Adrenal gland (tissue), 5 donors: ENCODE measurements around the gene OSGEP.

ENCODE experiments used
- POLR2A ChIP-seq, 2 donors: fragments of 450-650 bp; IDR thresholded peaks; one replicate each; pipeline ENCODE4 v1.6.1; 2017; ENCODE audit warnings: antibody characterized with exemption in 2 of 2, mild to moderate bottlenecking in 2 of 2, moderate library complexity in 1 of 2
- TF ChIP-seq, protein P1 (sequence below), 6 experiments: fragments of 450-650 bp in 4 of 6; fragments of 200-600 bp in 2 of 6; sonication (generic) in 1 of 6; IDR thresholded peaks; 1 replicate in 5 of 6; 2 replicates in 1 of 6; pipeline versions ENCODE4 v1.5.1 to v1.8.0; 2016 to 2021; ENCODE audit warnings: antibody characterized with exemption in 6 of 6, mild to moderate bottlenecking in 2 of 6, moderate library complexity in 1 of 6
- donor health status: DM: no; HTN: no; CAD: no.

DNA sequence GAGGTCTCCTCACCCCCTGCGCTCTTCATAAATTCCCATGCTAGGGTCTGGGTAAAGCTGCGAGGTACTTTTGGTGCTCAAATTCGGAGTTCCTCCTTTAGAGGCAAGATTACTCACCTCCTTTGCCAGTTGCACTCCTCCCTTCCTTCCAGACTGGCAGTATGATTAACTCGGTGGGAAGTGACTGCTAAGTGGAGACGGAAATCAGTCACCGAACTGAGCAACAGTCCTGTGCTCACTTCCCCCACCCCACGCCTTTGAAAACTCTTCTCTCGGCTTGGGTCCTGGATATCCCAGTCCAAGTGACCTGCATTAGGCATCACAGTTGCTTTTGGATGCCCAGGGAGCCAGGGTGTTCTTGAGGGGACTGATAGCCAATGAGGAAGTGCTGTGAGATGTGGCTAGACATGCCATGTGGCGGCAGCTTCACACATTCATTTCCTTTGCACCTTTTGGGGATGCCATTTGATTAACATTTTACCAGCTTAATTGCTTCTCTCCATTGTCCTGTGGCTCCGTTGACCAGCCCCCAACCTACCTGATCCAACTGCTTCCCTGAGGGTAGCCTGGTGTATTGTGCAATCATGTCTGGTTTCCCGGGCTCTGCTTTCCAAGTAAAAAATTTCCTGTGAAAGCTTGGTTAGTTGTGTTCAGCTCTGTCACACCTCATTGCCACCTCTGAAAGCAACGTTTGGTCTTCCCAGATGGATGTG, 15.4 kb upstream of the OSGEP start:
- TF ChIP-seq, protein P1, sequence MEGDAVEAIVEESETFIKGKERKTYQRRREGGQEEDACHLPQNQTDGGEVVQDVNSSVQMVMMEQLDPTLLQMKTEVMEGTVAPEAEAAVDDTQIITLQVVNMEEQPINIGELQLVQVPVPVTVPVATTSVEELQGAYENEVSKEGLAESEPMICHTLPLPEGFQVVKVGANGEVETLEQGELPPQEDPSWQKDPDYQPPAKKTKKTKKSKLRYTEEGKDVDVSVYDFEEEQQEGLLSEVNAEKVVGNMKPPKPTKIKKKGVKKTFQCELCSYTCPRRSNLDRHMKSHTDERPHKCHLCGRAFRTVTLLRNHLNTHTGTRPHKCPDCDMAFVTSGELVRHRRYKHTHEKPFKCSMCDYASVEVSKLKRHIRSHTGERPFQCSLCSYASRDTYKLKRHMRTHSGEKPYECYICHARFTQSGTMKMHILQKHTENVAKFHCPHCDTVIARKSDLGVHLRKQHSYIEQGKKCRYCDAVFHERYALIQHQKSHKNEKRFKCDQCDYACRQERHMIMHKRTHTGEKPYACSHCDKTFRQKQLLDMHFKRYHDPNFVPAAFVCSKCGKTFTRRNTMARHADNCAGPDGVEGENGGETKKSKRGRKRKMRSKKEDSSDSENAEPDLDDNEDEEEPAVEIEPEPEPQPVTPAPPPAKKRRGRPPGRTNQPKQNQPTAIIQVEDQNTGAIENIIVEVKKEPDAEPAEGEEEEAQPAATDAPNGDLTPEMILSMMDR (IDR thresholded peaks at IDR 0.05) = no peak
- no peak for TF ChIP-seq POLR2A (IDR thresholded peaks at IDR 0.05)
